GM18909 (cell line): ENCODE results near the gene CES2.

Experiments used
- ATAC-seq: cut with Tn5 transposase; IDR thresholded peaks from one replicate; pipeline ENCODE4 v1.9.1; 2021; ENCODE audit warnings: mild to moderate bottlenecking; ENCODE audit not compliant: unreplicated experiment, poor library complexity

The CES2 gene

GRCh38 chr16:66918355-66918754, 17.0 kb upstream of the CES2 start:
- ATAC-seq = no peak

- ATAC-seq = no peak
Observed at GRCh38 chr16:66918803-66919568, 16.3 kb upstream of the CES2 start, which contains the start of gene CDH16. CDH16 (minus strand) TSS chr16:66918885; CDS start chr16:66918065, 820 bp downstream.

- ATAC-seq = no peak
Observed at GRCh38 chr16:66919569-66920298, 15.6 kb upstream of the CES2 start.

- ATAC-seq = no peak
Observed at GRCh38 chr16:66920299-66920590, 15.1 kb upstream of the CES2 start.

- ATAC-seq = no peak
Observed at GRCh38 chr16:66920924-66921680, 14.2 kb upstream of the CES2 start.

GRCh38 chr16:66921729-66922450, 13.4 kb upstream of the CES2 start:
- ATAC-seq = no peak

- ATAC-seq = no peak
Observed at GRCh38 chr16:66923247-66923731, 12.0 kb upstream of the CES2 start.

- ATAC-seq = no peak
Observed at GRCh38 chr16:66923866-66924265, 11.4 kb upstream of the CES2 start.

GRCh38 chr16:66924527-66925321, 10.6 kb upstream of the CES2 start:
- peak; percentile 52 for ATAC-seq

- peak; percentile 30 for ATAC-seq
Observed at GRCh38 chr16:66925322-66925840, 9.9 kb upstream of the CES2 start, which contains the start of gene RRAD. RRAD (minus strand) TSS chr16:66925535; CDS start chr16:66925179, 356 bp downstream.

GRCh38 chr16:66926171-66926947, 9.0 kb upstream of the CES2 start:
- no peak for ATAC-seq

- ATAC-seq = no peak
Observed at GRCh38 chr16:66926961-66927436, 8.3 kb upstream of the CES2 start.

GRCh38 chr16:66927918-66928649, 7.2 kb upstream of the CES2 start:
- no peak for ATAC-seq

- no peak for ATAC-seq
Observed at GRCh38 chr16:66928702-66929388, 6.5 kb upstream of the CES2 start.

- no peak for ATAC-seq
Observed at GRCh38 chr16:66930189-66930588, 5.1 kb upstream of the CES2 start.

GRCh38 chr16:66931665-66932064, 3.7 kb upstream of the CES2 start:
- no peak for ATAC-seq

GRCh38 chr16:66932076-66932475, 3.2 kb upstream of the CES2 start:
- no peak for ATAC-seq
